NB4 (cell line): ENCODE results near the gene CNPY1.

Source experiments
- MAX ChIP-seq: IDR thresholded peaks from 2 replicates; pipeline ENCODE4 v1.6.1; 2011; ENCODE audit warnings: low read depth, low read length
- TF ChIP-seq, protein P1 (sequence below): IDR thresholded peaks from one replicate; pipeline ENCODE4 v1.5.1; 2012; ENCODE audit warnings: low read depth, low read length

DNA sequence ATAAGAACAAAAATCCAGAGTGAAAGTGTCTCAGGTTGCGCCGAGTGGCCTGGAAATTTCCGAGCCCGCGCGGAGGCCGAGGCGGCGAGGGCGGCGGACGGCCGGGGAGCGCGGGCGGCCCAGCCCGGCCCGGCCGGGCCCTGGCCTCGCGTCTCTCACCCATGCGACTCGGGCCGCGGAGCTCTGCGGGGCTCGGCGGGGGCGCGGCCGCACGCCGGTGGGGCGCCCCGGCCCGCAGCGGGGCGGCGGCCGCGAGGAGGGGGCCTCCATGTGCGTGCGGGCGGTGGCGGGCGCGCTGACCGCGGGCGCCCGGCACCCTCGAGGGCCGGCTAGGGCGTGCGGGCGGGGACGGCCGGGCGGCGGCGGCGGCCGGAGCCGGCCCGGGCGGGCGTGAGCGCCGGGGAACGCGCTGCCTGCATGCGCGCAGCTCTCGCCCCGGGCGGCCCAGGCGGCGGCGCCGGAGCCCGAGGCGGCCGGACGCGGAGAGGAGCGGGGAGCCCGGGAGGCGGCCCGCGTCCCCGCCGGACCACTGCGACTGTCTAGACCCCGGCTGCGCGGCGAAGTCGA, 88.7 kb downstream of the CNPY1 start:
- TF ChIP-seq, protein P1, sequence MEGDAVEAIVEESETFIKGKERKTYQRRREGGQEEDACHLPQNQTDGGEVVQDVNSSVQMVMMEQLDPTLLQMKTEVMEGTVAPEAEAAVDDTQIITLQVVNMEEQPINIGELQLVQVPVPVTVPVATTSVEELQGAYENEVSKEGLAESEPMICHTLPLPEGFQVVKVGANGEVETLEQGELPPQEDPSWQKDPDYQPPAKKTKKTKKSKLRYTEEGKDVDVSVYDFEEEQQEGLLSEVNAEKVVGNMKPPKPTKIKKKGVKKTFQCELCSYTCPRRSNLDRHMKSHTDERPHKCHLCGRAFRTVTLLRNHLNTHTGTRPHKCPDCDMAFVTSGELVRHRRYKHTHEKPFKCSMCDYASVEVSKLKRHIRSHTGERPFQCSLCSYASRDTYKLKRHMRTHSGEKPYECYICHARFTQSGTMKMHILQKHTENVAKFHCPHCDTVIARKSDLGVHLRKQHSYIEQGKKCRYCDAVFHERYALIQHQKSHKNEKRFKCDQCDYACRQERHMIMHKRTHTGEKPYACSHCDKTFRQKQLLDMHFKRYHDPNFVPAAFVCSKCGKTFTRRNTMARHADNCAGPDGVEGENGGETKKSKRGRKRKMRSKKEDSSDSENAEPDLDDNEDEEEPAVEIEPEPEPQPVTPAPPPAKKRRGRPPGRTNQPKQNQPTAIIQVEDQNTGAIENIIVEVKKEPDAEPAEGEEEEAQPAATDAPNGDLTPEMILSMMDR: no peak
- TF ChIP-seq MAX: no peak
